ENCODE data around the gene TEX30.
"Not testable (repeated sequence)": the region's sequence is repeated elsewhere in the genome, so short reads cannot be mapped to it uniquely, and the experiment has no call there.

GRCh38 chr13:102780656-102781055 lies 7.1 kb upstream of the TEX30 start:
- not testable (repeated sequence) for TF ChIP-seq CTCF (IDR thresholded peaks at IDR 0.05); EZH2 (IDR thresholded peaks at IDR 0.05; ENCODE audit: borderline replicate concordance, insufficient read depth, low read depth, low read length, poor library complexity, severe bottlenecking)

Data from B cell (primary cell).